H1 (cell line): ENCODE measurements around the gene ZRANB1. TPM values are rescaled to one million over a fixed set of nuclear protein-coding genes. Genes with fewer than 3 reads are reported as not detected.

Source experiments
- microRNA-seq, 2 experiments: library from miRNA; unstranded; fragments of <30 nt; microRNA quantifications; one replicate each; pipeline versions ENCODE4 to v1.2.0, GENCODE V29; 2016 to 2020; ENCODE audit warnings: borderline microRNAs expressed in 2 of 2, borderline number of aligned reads in 2 of 2, borderline replicate concordance in 1 of 2
- polyA plus RNA-seq, 7 experiments: library from polyadenylated mRNA; depleted of rRNA in 3 of 7; stranded (reverse) in 5 of 7; unstranded in 2 of 7; fragments of >200 nt in 5 of 7; fragments of 200-250 nt in 2 of 7; gene quantifications; 1 replicate in 5 of 7; 2 replicates in 1 of 7; 4 replicates in 1 of 7; pipeline versions ENCODE4 v1.2.1 to v1.2.3, GENCODE V29; 2011 to 2013; ENCODE audit warnings: missing spikeins in 2 of 7, mixed read lengths in 2 of 7
- small RNA-seq: library from polyadenylated mRNA; stranded (forward); fragments of <200 nt; extraction: miRNeasy Mini kit (QIAGEN cat#:217004); gene quantifications from one replicate; pipeline ENCODE3, GENCODE V24; 2013; ENCODE audit not compliant: insufficient read depth
- total RNA-seq: library from RNA; stranded (reverse); fragmentation: NEBNext Ultra II Directional; extraction: Animal tissue kit (Norgen Biotek cat#: 25700); gene quantifications from 2 replicates; pipeline ENCODE4 v1.2.1, GENCODE V29; 2021

ZRANB1 gene
- total and polyA plus RNA-seq, 2 of the 8 experiments (the other 6 are each of a cell fraction or from before 2014, with no cell fraction given): 6.1 to 19.9 TPM

Small RNAs within 50 kb of the gene (microRNA-seq; reads per million reads assigned to microRNA genes)
- gene MIR4296: 0 reads per million in 2 experiments

Small RNAs within 50 kb of the gene (small RNA-seq; reads per million reads assigned to genes)
- gene MIR4296: not detected

Other genes starting within 250 kb of the ZRANB1 start
- 13.9 and 14.4 TPM in 2 replicates for gene FAM53B, start 197.7 kb upstream of the ZRANB1 start, total RNA-seq
- gene FAM53B, start 197.7 kb upstream of the ZRANB1 start, polyA plus RNA-seq (2011; rRNA removed): 5.3 and 7.9 TPM in 2 replicates
- 19.8 and 26.8 TPM in 2 replicates for gene EEF1AKMT2, start 150.2 kb upstream of the ZRANB1 start, total RNA-seq
- gene EEF1AKMT2, start 150.2 kb upstream of the ZRANB1 start, polyA plus RNA-seq (2011; rRNA removed): 7.5 and 9.8 TPM in 2 replicates
- 13.8 and 14.4 TPM in 2 replicates for gene ABRAXAS2, start 140.3 kb upstream of the ZRANB1 start, total RNA-seq
- gene ABRAXAS2, start 140.3 kb upstream of the ZRANB1 start, polyA plus RNA-seq (2011; rRNA removed): 4.1 and 5.8 TPM in 2 replicates
- 218 and 221 TPM in 2 replicates for gene CTBP2, start 218.4 kb downstream of the ZRANB1 start, total RNA-seq
- gene CTBP2, start 218.4 kb downstream of the ZRANB1 start, polyA plus RNA-seq (2011; rRNA removed): 208 and 274 TPM in 2 replicates